Kidney (tissue), 14 donors: ENCODE results near the gene SYNE1. TPM values are rescaled to one million over a fixed set of nuclear protein-coding genes. Genes with fewer than 3 reads are reported as not detected.

Experiments
- DNase-seq, 5 donors: peaks; one replicate each; pipeline ENCODE4 v3.0.0-alpha.2; 2013 to 2020
- FAIRE-seq: peaks from 2 replicates; lab custom pipeline; 2012; peaks lifted over from hg19 to GRCh38; lab: Jason Lieb, UNC
- H3K27ac ChIP-seq, 2 donors: one replicate each; pipeline ENCODE4 v1.7.0; 2013; ENCODE audit warnings: low read depth in 2 of 2, low read length in 2 of 2, inconsistent platforms in 1 of 2
- H3K27me3 ChIP-seq: one replicate; pipeline ENCODE4 v1.7.1; 2013; ENCODE audit warnings: low read length, inconsistent platforms; ENCODE audit not compliant: control insufficient read depth, insufficient read depth
- H3K36me3 ChIP-seq, 3 donors: one replicate each; pipeline versions ENCODE4 v1.7.0 to v1.7.1; 2013; ENCODE audit warnings: low read length in 3 of 3, control low read depth in 1 of 3, inconsistent platforms in 1 of 3; ENCODE audit not compliant: insufficient read depth in 3 of 3, control insufficient read depth in 2 of 3
- H3K4me1 ChIP-seq, 3 donors: one replicate each; pipeline versions ENCODE4 v1.7.0 to v1.7.1; 2013; ENCODE audit warnings: low read length in 3 of 3, inconsistent platforms in 1 of 3, low read depth in 1 of 3; ENCODE audit not compliant: control insufficient read depth in 2 of 3, insufficient read depth in 2 of 3
- H3K4me3 ChIP-seq, 3 donors: one replicate each; pipeline versions ENCODE4 v1.7.0 to v1.8.1; 2013; ENCODE audit warnings: low read length in 3 of 3, control low read depth in 1 of 3, inconsistent platforms in 1 of 3
- H3K9ac ChIP-seq, 3 donors: one replicate each; pipeline versions ENCODE4 v1.7.0 to v1.7.1; 2013; ENCODE audit warnings: low read length in 3 of 3, control low read depth in 1 of 3, inconsistent platforms in 1 of 3
- H3K9me3 ChIP-seq, 3 donors: one replicate each; pipeline versions ENCODE4 v1.7.0 to v1.7.1; 2013; ENCODE audit warnings: low read length in 3 of 3, control low read depth in 1 of 3, inconsistent platforms in 1 of 3; ENCODE audit not compliant: control insufficient read depth in 2 of 3, insufficient read depth in 1 of 3
- intact Hi-C: fragments of 100-400 bp; cut with DNase I; formaldehyde crosslinking; loops from one replicate; pipeline ENCODE4 v1.11.1; 2022
- polyA plus RNA-seq: library from polyadenylated mRNA; stranded (reverse); fragments of 350-450 nt; fragmentation: Illumina TruSeq; extraction: RNeasy Lipid Tissue Mini Kit (QIAGEN cat#74804); gene quantifications from one replicate; pipeline ENCODE4 v1.2.3, GENCODE V29; 2014; ENCODE audit warnings: low read depth, low replicate concordance; ENCODE audit not compliant: insufficient read depth
- total RNA-seq: library from RNA; stranded (reverse); fragmentation: NEBNext Ultra II Directional; extraction: Animal tissue kit (Norgen Biotek cat#: 25700); gene quantifications from one replicate; pipeline ENCODE4 v1.2.1, GENCODE V29; 2021
- TF ChIP-seq, protein P1 (sequence below): IDR thresholded peaks from 3 replicates; pipeline ENCODE4 v1.5.1; 2012; ENCODE audit warnings: mild to moderate bottlenecking, moderate library complexity, borderline replicate concordance; ENCODE audit not compliant: insufficient read depth; ENCODE audit errors: extremely low read depth
- donor health status: control.
- donor health status: control.
- donor health status: control.
- donor health status: control.
- donor health status: control.
- donor health status: DM: yes; HTN: yes; CAD: no.
- donor health status: Normal renal cell carcinoma (clear cell type).

SYNE1 gene
- total and polyA plus RNA-seq, 2 donors from 2014 or later = 47.8 to 216 TPM

DNA sequence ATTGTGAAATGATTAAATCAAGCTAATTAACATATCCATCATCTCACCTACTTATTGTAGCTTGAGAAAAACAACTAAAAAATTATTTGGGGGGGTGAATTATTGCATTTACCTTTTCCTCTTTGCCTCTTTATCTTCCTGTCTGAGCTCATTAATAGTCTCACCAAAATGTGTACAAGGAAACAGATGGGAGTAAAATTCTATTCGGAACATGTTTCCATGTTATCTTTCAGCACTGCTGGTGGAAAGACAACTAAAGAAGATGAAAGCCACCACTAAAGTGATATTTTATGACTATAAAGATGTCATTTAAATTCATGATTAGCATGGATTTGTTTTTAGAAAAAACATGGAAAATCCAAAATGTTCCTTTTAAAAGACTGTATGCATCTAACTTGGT lies 102.6 kb downstream of the SYNE1 start:
- Histone ChIP-seq H3K36me3 (no peaks in the 10 kb centered on the region), H3K4me3 (no peak overlapping the region), H3K9me3 (no peaks in the 10 kb centered on the region), H3K9ac (no peak overlapping the region), H3K4me1 (no peaks in the 10 kb centered on the region), H3K27ac (no peak overlapping the region), H3K27me3 (no peaks in the 10 kb centered on the region)
- FAIRE-seq (no peak), DNase-seq (no peak)
- intact Hi-C loops = no loop called here
- TF ChIP-seq, protein P1, sequence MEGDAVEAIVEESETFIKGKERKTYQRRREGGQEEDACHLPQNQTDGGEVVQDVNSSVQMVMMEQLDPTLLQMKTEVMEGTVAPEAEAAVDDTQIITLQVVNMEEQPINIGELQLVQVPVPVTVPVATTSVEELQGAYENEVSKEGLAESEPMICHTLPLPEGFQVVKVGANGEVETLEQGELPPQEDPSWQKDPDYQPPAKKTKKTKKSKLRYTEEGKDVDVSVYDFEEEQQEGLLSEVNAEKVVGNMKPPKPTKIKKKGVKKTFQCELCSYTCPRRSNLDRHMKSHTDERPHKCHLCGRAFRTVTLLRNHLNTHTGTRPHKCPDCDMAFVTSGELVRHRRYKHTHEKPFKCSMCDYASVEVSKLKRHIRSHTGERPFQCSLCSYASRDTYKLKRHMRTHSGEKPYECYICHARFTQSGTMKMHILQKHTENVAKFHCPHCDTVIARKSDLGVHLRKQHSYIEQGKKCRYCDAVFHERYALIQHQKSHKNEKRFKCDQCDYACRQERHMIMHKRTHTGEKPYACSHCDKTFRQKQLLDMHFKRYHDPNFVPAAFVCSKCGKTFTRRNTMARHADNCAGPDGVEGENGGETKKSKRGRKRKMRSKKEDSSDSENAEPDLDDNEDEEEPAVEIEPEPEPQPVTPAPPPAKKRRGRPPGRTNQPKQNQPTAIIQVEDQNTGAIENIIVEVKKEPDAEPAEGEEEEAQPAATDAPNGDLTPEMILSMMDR = no peak

GRCh38 chr6:152532556-152533422 lies 104.4 kb downstream of the SYNE1 start:
- H3K9ac ChIP-seq = no peak overlapping the region
- FAIRE-seq (no peak), DNase-seq (no peak)
- no peaks in the 10 kb centered on the region for H3K27me3 ChIP-seq
- H3K4me1 ChIP-seq = no peaks in the 10 kb centered on the region
- no peaks in the 10 kb centered on the region for H3K36me3 ChIP-seq
- H3K27ac ChIP-seq = no peak overlapping the region
- TF ChIP-seq, protein P1 = no peak
- intact Hi-C loops = no loop called here
- no peaks in the 10 kb centered on the region for H3K9me3 ChIP-seq
- no peak overlapping the region for H3K4me3 ChIP-seq

DNA sequence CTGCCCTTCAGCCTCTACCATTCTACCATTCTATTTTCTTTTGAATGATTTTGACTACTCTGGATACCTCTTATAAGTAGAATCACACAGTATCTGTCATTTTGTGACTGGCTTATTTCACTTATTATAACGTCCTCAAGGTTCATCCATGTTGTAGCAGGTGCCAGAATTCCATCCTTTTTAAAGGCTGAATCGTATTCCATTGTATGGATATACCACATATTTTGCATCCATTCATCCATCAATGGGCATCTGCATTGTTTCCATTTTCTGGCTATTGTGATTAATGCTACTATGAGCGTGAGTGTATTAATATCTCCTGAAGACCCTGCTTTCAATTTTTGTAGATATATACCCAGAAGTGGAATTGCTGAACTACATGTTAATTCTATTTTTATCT lies 105.5 kb downstream of the SYNE1 start:
- Histone ChIP-seq H3K4me1 (no peaks in the 10 kb centered on the region), H3K27me3 (no peaks in the 10 kb centered on the region), H3K9me3 (no peaks in the 10 kb centered on the region), H3K9ac (no peak overlapping the region), H3K36me3 (no peaks in the 10 kb centered on the region), H3K27ac (no peak overlapping the region), H3K4me3 (no peak overlapping the region)
- FAIRE-seq = no peak
- intact Hi-C loops = no loop called here
- DNase-seq = no peak
- TF ChIP-seq, protein P1 = no peak
